ENCODE results near the gene NFS1.
"Not testable (repeated sequence)": the region's sequence is repeated elsewhere in the genome, so short reads cannot be mapped to it uniquely, and the experiment has no call there.

GRCh38 chr20:35706591-35707529 lies 7.7 kb upstream of the NFS1 start:
- not testable (repeated sequence) for TF ChIP-seq ZNF274 (IDR thresholded peaks at IDR 0.05; ENCODE audit: borderline replicate concordance, extremely low read depth, low read length); POLR2A (IDR thresholded peaks at IDR 0.05; ENCODE audit: control extremely low read depth in 1 of 2, low read depth in 2 of 2, low read length in 2 of 2); RXRA (IDR thresholded peaks at IDR 0.05; ENCODE audit: insufficient read depth, low read depth, low read length); RFX5 (IDR thresholded peaks at IDR 0.05; ENCODE audit: borderline replicate concordance, low read depth, low read length); POLR2AphosphoS5 (IDR thresholded peaks at IDR 0.05; ENCODE audit: low read depth, low read length); ASH2L (IDR thresholded peaks at IDR 0.05; ENCODE audit: low read length); CTCF (IDR thresholded peaks at IDR 0.05; ENCODE audit: control extremely low read depth in 1 of 3, insufficient read depth in 1 of 3, low read depth in 1 of 3, low read length in 3 of 3)
